ENCODE measurements around the gene INPP5D.
"Not testable (repeated sequence)": the region's sequence is repeated elsewhere in the genome, so short reads cannot be mapped to it uniquely, and the experiment has no call there.

INPP5D gene

GRCh38 chr2:233119806-233120205, 59.7 kb downstream of the INPP5D start:
- no peak overlapping the region for H3K4me3 ChIP-seq (replicated peaks; ENCODE audit: low read depth, low read length)

GRCh38 chr2:233120459-233120858, 60.3 kb downstream of the INPP5D start:
- H3K4me3 ChIP-seq (replicated peaks; ENCODE audit: low read depth, low read length), result no peak overlapping the region
- TF ChIP-seq CTCF (IDR thresholded peaks at IDR 0.05; ENCODE audit: low read depth, low read length, missing control alignments), result no peak
- no peak for DNase-seq (ENCODE audit: extremely low read depth, low read depth)

More at GRCh38 chr2:233119806-233120205, 59.7 kb downstream of the INPP5D start:
- no peak for TF ChIP-seq CTCF (IDR thresholded peaks at IDR 0.05; ENCODE audit: low read depth, low read length, missing control alignments)
- DNase-seq (ENCODE audit: extremely low read depth, low read depth), result no peak

GRCh38 chr2:233121856-233122255, 61.7 kb downstream of the INPP5D start:
- TF ChIP-seq CTCF (IDR thresholded peaks at IDR 0.05; ENCODE audit: low read depth, low read length, missing control alignments), result no peak
- no peak overlapping the region for H3K4me3 ChIP-seq (replicated peaks; ENCODE audit: low read depth, low read length)
- DNase-seq (ENCODE audit: extremely low read depth, low read depth), result no peak

- no peak for DNase-seq (ENCODE audit: extremely low read depth, low read depth)
- no peak for TF ChIP-seq CTCF (IDR thresholded peaks at IDR 0.05; ENCODE audit: low read depth, low read length, missing control alignments)
- no peak overlapping the region for H3K4me3 ChIP-seq (replicated peaks; ENCODE audit: low read depth, low read length)
These were observed 62.4 kb downstream of the INPP5D start for GRCh38 chr2:233122541-233122940.

- H3K4me3 ChIP-seq (replicated peaks; ENCODE audit: low read depth, low read length); DNase-seq (ENCODE audit: extremely low read depth, low read depth): not testable (repeated sequence)
These were observed 63.4 kb downstream of the INPP5D start for GRCh38 chr2:233123576-233123975.

- DNase-seq (ENCODE audit: extremely low read depth, low read depth), result no peak
- TF ChIP-seq CTCF (IDR thresholded peaks at IDR 0.05; ENCODE audit: low read depth, low read length, missing control alignments), result no peak
- H3K4me3 ChIP-seq (replicated peaks; ENCODE audit: low read depth, low read length), result no peak overlapping the region
These were observed 64.4 kb downstream of the INPP5D start for GRCh38 chr2:233124421-233125080.

GRCh38 chr2:233125455-233126065, 65.4 kb downstream of the INPP5D start:
- no peak for TF ChIP-seq CTCF (IDR thresholded peaks at IDR 0.05; ENCODE audit: low read depth, low read length, missing control alignments)
- no peak for DNase-seq (ENCODE audit: extremely low read depth, low read depth)
- no peak overlapping the region for H3K4me3 ChIP-seq (replicated peaks; ENCODE audit: low read depth, low read length)

Measured in HFF-Myc (cell line).